ENCODE measurements around the gene NAE1.

Gene NAE1

DNA sequence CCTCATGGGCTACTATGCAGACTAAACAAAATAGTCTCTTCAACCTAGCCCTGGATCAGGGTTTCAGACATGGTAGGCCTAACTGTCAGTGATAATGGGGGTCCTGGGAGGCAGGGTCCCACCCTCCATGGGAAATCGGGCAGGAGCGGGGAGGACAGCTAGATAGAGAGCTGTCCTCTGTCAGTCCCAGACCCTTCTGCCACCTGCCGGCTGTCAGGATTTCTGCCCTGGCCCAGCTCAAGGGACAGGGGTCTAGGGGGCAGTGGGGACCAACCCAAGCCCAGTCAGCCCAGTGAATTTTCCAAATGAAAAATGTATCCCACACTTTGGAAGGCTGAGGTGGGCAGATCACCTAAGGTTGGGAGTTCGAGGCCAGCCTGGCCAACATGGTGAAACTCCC is 18.8 kb upstream of the NAE1 start:
- no peak for DNase-seq

DNA sequence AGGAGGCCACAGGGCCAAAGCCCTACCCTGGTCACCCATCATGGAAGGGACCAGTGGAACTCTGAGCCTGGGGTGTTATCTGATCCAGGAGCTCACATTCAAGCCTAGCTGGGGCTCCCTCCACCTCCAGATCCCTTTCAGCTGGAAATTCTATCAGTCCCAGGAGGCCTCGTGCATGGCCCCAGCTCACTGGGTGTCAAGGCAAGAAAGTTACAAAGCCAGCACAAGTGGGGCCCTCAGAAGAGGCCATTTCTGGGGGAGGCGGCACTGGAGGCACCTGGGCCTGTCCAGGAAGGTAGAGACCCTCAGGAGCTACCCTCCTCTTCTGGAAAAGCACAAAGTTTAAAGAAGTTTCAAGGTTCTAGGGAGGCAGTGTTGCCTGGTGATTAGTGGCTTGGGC is 18.2 kb upstream of the NAE1 start:
- DNase-seq: no peak

DNA sequence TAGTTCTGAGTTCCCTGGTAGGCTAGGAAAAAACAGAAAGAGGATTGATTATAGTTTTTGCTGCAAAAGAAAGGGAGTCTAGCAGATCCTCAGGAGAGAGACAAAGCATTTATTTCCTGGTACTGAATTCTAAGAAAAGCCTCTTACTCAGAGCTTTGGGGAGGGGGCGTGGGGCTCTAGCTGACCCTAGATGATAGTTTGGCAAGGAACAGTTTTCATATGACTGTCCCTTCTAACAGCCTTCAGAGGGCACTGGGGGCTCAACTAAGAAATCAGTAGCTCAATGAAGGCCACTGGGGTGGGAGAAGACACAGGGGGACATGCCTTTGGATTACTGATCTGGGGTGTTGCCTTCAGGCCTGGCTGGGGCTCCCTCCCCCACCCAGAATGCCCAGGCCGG is 17.4 kb upstream of the NAE1 start:
- DNase-seq: no peak

DNA sequence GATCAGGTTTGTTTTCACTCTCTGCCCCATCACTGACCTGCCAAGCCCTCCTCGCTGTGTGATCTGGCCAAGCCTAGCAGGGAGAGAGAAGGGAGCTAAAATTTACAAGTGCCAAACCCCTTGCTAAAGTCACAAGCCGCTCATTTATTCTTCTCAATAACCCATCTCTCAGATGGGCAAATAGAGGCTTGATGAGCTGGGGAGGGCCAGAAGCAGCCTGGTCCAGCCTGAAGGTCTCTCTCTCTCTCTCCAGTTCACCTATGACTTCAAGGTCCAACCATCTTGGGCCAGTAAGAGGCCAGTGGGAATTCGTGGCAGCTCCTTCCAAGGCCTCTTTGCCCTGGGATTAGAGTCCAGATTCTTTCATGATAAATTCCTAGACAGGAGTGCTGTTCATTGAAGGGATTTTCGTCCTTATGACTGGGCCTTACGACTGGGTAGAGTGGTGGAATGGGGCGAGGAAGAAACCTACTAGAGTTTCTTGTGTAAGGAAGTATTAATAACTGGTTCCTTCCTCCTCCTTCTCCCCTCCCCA is 16.8 kb upstream of the NAE1 start:
- DNase-seq: no peak

DNA sequence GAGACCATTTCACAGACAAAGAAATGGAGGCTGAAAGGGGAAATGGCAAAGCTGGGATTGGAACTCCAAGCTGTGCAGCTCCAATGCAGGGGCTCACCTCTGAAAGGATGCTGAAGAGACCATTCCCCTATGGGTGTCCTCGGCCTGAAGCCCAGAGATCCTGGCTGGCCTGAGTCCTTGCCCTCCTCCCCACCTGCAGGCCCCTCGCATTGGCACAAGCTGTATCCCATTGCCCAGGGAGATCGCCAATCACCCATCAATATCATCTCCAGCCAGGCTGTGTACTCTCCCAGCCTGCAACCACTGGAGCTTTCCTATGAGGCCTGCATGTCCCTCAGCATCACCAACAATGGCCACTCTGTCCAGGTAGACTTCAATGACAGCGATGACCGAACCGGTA is 16.1 kb upstream of the NAE1 start:
- DNase-seq: no peak

DNA sequence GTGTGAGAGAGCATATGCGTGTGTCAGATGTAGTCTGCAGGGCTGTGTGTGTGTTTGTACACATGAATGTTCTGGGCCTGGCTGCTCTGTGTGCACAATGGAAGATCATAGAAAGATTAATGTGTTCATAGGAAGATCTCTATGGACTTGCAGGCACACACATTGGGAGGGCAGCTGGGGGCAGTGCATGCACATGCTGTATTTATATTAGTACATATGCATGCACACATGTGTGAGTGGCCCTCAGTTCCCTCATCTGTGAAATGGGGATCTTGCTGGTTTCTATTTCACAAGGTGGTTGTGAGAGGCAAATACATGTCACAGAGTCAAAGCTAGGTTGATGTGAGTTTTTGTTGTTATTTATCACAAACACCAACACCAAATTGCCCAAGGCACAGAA is 15.5 kb upstream of the NAE1 start:
- DNase-seq: no peak

DNA sequence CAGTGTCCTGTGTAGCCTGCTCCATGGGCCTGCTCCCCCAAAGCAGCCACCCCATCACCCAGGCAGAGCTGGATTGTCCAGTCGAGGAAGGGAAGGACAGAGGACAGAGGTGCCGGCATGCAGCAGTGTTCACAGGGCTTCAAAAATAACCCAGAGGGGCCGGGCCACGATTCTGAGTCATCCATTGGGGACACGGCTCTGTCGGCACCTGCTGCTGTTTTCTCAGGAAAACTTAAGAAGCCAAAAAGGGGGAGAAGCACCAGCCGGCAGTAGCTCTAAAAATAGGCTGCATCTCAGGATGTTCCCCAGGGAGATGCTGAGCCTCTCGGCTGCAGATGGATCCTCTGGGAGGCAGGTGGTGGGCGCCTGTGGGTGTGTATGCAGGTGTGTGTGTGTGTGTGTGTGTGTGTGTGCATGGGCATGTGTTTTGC is 15.0 kb upstream of the NAE1 start:
- no peak for DNase-seq

DNA sequence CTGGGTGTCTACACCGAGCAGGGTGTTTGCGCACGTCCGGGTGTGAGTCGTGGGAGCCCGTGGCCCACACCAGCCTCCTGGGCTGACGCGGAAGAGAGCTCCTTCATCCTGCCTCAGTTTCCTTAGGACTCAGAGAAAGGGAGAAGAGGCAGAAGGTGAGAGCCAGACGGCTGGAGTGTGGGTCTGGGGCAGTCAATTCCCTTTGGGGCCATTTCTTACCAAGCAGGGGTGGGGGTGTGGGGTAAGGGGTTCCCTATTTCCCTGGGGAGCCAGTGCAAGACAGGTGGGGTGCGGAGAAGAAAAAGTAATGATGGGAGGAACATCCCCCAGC is 14.3 kb upstream of the NAE1 start:
- DNase-seq: no peak

DNA sequence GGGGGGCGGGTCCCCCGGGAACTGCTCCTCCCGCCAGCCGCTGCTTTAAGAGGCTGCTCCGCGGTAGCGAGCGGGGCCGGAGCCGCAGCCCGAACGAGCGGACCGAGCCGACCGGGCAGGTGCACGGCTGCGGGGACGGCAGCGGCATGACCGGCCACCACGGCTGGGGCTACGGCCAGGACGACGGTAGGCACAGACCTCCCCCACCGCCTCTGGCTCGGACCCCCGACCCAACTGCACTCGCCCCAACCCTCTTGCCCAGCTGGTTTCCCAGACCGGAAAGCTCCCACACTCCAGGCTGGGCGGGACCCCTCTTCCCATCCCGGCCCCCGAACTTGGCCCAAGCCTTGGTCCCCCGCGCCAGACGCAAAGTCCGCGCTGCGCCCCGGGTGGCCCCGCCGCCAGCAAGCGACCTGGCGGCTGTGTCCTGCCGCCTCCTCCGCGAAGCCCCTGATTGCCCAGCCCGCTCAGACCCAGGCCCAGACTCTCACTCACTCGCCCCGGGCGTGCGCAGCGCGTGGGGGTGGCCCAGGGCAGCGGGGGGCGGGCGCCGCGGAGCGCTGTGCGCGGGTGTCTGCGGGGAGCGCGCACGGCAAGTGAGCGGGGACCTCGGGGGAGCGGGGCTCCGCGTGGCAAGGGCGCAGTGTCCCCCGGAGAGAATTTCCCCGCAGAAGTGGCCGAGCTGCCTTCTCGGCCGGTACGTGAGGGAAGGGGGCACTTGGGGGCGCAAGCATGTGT is 13.7 kb upstream of the NAE1 start, which contains the start of gene CA7:
Gene CA7, plus strand, starts transcription at position 73 of the 738 bp plus-strand sequence. Its CDS starts 74 bp downstream, at position 147.
- DNase-seq: no peak

DNA sequence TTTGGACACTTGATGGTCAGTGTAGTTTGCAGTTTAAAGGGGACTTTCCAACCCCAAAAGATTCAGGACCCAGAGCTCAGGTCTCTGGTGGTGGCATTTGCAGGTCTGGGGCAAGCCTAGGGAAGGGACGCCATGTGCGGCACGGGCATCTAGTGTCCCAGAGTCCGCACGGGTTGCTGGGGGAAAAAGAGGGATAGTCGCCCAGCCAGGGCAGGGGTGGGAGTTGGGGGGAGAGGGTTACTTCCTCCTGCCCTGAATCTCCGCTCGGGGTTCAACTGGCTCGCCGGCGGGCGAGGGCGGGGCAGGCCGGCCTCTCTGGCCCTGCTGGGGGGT is 13.2 kb upstream of the NAE1 start:
- DNase-seq: no peak

DNA sequence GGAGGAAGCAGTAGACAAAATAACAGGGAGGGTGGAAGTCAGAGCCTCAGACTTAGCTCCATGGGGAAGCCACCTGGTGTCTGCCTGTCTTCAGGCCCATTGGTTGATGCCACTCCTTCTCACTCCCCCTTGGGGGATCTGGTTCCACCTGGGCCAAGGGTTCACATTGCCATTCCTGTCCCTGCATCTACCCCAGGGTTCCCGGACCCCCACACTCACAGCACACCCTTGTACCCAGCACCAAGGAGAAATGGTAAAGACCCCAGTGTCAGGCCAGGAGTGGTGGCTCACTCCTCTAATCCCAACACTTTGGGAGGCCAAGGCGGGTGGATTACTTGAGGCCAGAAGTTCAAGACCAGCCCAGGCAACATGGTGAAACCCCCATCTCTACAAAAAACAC is 12.4 kb upstream of the NAE1 start:
- no peak for DNase-seq

DNA sequence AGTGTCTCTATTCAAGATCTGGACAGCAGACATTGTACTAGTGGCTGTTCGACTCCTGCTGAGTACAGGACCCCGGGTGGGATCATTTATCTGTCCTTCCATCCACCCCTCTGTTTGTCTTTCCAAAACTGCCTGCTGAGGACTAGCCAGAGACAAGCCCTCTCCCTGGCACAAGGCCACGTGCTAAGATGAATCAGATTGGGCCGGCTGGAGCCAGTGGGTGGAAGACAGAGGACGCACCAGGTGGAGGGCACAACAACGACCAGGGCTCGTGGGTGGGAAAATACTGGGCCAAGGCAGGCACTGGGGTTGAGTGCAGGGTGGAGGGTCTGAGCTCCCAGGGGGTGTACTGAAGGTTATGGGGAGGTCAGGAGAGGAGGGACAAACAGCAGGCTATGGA is 12.0 kb upstream of the NAE1 start:
- DNase-seq: no peak

DNA sequence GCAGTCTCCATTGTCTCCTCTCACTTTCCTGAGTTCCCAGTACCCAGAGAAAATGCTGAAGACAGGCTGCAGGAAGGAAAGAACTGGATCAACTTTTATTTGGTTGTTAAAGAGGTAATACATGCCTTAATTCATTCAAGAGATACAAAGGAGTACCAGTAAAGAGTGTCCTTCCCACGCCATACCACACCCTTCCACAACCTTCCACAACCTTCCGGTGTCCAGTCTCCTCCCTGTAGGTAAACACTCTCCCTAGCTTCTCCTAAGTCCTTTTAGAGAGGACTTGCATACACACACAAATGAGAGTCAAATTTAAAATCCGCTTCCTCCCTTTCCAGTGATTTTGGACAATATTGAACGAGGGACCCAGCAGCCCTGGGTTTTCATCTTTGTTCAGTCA is 10.6 kb upstream of the NAE1 start:
- DNase-seq: no peak

DNA sequence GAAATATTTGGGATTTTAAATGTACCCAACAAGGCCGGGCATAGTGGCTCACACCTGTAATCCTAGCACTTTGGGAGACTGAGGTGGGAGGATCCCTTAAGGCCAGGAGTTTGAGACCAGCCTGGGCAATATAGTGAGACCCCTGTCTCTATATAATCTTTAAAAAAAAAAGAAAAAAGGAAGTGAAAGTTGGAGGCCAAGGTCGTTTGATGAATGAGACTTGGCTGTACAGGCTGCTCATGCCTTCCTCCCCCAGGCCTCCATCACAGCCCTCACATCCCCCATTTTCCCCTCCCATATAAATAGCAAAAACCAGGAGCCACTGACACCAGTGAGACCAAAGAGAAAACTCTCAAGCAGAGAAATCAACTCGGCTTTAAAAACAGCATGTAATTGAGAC is 10.1 kb upstream of the NAE1 start:
- no peak for DNase-seq

DNA sequence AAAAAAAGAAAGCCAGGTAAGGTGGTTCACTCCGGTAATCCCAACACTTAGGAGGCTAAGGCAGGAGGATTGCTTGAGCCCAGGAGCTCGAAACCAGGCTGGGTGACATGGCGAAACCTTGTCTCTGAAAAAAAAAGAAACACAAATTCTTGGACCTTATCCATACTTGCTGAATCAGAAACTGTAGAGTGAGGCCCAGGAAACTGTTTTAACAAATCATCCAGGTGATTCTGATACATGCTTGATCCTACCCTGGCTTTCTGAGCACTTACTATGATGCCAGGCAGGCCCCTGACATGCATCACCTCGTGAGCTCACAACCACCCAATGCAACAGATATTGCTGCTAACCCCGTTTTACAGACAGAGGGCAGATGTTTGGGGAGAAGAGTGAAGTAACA is 4.0 kb upstream of the NAE1 start:
- DNase-seq: no peak

DNA sequence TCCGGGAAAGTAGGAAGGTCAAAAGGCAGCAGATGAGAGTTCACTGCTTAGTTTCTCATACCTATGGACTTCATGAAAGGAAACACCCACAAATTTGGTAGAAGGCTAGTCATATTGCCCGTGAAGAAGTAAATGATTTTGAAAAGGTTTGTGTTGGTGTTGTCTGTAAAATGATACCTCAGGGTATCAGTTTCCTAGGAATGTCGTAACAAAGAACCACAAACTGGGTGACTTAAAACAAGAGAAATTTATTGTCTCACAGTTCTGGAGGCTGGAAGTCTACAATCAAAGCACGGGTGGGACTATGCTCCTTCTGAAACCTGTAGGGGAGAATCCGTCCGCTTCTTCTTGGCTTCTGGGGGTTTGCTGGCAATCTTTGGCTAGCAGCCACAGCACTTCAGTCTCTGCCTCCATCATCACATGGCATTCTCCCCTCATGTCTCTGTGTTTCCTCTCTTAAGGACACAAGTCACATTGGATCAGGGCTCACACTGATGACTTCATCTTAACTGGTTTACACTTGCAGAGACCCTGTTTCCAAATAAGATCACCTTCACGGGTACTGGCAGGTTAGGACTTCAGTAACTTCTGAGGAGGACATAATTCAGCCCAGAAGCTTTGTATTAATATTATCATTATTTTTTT is 2.0 kb upstream of the NAE1 start:
- peak; percentile 36 for DNase-seq

DNA sequence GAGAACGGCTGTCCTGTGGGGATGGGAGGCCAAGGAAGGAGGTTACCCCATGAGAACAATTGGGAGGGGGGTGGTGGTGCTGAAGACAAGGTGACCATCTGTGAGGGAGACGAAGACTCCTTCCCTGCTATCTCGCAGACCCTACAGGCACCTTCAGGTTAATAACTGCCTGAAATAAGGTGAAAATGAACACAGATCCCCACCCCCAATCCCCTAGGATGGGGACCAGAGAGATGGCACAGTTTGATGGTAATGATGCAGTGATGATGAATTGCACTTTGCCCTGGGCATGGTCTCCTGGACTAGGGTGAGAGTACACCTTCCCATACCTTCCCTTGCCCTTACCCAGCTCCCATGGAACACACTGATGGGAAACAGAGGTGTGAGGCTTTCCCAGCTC is 1.4 kb upstream of the NAE1 start:
- no peak for DNase-seq

DNA sequence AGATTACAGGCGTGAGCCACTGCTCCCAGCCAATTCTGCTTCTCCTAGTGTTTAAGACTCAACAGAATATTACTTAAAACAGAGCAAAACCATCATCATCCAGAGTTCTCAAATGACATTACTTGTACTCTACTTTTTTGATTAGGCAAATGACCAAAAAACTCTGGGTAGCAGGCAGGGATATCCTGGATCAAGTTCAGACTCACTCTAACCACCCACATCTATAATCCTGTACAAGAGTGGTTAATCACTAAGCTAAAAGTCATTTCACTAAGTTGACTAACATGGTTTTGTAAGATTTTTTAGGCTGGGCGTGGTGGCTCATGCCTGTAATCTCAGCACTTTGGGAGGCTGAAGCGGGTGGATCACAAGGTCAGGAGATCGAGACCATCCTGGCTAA is 6.8 kb downstream of the NAE1 start:
- DNase-seq: peak; percentile 28

DNA sequence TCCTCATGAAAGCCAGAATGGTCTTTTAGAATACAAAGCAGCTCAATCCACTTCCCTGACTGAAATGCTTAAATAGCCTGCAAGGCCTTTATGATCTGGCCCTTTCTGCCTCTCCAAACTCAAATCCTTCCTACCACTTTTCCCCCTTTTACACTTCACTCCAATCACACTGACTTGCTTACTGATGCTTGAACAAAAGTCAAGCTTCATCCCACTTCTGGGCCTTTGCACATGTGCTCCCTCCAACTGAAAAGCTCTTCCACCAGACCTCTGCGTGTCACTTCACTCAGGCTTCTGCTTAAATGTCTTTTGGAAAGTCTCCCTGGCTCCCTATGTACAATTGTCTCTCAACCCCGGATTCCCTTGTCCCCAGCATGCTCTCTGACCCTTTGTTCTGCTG is 16.0 kb downstream of the NAE1 start:
- DNase-seq: no peak

DNA sequence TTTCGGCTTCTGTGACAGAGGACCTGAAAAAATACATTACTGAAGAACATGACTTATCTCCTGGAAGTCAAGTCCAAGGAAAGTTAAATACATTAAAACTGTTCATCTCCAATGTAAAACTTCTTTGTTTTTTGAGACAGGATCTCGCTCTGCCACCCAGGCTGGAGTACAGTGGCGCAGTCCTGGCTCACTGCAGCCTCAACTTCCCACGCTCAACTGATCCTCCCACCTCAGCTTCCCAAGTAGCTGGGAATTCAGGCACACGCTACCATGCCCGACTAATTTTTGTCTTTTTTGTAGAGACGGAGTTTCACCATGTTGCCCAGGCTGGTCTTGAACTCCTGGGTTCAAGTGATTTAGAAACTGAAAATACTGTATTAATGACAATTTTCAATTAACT is 19.7 kb downstream of the NAE1 start:
- no peak for DNase-seq

DNA sequence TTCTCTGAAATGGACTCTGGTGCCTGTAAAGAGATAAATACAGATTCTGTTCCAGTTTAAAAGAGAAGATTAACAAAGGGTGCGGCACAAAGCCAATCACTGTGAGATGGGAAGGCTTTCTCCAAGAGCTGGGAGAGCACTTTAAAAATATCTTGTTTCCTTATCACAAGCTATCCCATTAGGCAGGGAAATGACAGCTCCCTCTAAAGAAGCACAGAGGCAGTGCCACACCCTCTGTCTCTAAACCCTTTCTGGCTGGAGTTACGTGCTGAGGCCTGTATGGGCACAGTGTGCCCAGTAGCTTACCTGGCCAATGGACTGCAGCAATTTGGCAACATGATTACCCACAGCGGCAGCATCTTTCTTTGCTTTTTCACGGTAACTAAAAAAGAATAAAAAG is 20.4 kb downstream of the NAE1 start:
- no peak for DNase-seq

DNA sequence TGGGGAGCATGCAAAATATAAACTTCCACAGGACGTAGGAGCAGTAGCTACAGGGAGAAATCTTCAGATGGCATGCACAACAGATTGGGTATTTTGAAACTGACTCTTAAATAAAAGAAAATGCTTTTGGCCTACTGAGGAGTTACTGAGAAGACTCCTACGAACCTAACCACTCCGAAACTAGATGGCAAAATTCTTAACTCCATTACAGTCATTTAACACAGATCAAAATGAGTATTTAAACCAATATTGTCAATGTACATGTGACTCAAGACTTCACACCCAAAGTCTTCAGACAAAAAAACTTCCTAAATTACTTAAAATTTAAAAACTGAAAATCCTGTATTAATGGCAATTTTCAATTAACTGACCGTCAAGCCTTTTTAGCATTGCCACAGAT is 21.0 kb downstream of the NAE1 start:
- DNase-seq: no peak

DNA sequence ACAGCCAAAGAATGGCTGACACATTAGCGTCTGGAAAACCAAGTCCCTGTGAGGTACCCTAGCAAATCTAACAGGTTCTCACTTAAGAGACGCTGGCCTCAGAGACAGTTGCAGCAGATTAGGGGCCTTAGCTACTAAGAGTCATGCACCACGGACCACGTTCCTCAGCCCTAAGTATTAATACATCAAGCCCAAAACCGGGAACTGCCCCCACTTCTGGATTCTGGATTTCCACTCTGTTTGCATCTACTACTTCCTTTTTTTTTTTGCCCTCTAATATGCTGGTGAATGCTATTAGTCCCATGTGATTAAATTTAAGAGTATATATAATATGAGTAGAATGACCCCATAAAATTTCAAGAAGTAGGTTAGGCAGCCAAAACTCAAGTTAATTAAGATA is 28.6 kb downstream of the NAE1 start:
- DNase-seq: no peak

DNA sequence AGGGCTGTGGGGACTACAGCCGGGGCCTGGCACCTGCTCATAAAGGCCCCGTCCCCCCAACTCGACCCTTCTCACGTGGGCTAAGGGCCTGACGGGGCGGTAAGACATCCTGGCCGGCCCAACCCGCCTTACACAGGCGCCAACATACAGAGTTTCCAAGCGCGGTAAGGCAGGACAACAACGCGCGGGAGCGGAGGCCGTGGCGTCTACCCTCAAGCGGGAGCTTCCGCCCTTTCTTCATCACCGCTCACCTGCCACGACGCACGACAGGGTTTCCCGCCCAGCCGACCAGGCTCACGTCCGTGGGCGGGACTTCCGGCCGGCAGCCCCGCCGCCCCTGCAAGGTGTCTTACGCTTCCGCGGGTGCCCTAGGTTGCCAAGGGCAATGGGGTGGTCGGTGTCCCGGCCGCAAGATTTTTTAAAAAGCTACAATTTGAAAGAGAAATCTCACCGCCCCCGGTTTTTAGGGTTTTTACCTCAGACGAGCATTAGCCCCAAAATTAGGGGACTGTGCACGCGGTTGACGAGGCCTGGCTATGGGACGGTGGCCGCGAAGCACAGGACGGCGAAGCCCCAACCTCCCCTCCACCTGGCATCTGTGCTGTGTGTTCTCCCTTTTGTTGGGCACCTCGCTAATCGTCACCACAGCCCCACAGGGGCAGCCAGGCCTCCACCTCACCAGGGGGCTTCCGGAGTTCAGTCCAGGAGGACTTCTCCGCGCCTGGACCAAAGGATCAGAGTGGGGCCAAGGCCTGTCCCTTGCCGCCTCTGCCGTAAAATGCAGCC is 29.3 kb downstream of the NAE1 start, which contains the start of gene TERB1:
Gene TERB1, minus strand, starts transcription at position 265 of the 786 bp plus-strand sequence. CDS start 4,786 bp downstream, outside the sequence.
- no peak for DNase-seq

All from HCEC 1CT (cell line).